OCI-LY7 (cell line): ENCODE measurements around the gene ARHGEF10L. TPM values are rescaled to one million over a fixed set of nuclear protein-coding genes. Genes with fewer than 3 reads are reported as not detected.

Source experiments
- BruUV-seq: library from RNA; stranded (reverse); fragments of 400-500 nt; replicated peaks from 2 replicates; lab custom pipeline; 2021; lab: Mats Ljungman, UMichigan
- CTCF ChIA-PET: fragments of 300-600 bp; sonication (Branson Sonifier 250); formaldehyde crosslinking; loops from one replicate; lab custom pipeline; 2022; ENCODE audit warnings: antibody characterized with exemption; ENCODE audit not compliant: unreplicated experiment; lab: Charles Lee
- POLR2A ChIA-PET: fragments of 300-600 bp; sonication (Branson Sonifier 250); formaldehyde crosslinking; loops from one replicate; lab custom pipeline; 2022; ENCODE audit warnings: antibody characterized with exemption; lab: Charles Lee
- DNase-seq: peaks from one replicate; pipeline ENCODE4 v3.0.0-alpha.2; 2015; ENCODE audit warnings: low spot score
- H2AFZ ChIP-seq: fragments of 200-600 bp; sonication (generic), shearing (Covaris generic); 2 replicates; pipeline ENCODE4 v1.6.1; 2014; ENCODE audit warnings: mild to moderate bottlenecking, antibody characterized with exemption, low read length, moderate library complexity
- H3K27ac ChIP-seq: fragments of 200-600 bp; sonication (generic); 2 replicates; pipeline ENCODE4 v1.5.1; 2014; ENCODE audit warnings: mixed run types, low read depth, mild to moderate bottlenecking, moderate library complexity, low read length, inconsistent platforms; ENCODE audit not compliant: poor library complexity, severe bottlenecking
- H3K36me3 ChIP-seq: fragments of 200-600 bp; sonication (generic); 2 replicates; pipeline ENCODE4 v1.6.1; 2014; ENCODE audit warnings: mild to moderate bottlenecking, antibody characterized with exemption, low read length, moderate library complexity, mixed read lengths; ENCODE audit not compliant: insufficient read depth
- H3K4me1 ChIP-seq: fragments of 200-600 bp; sonication (generic); 2 replicates; pipeline ENCODE4 v1.5.1; 2014; ENCODE audit warnings: mild to moderate bottlenecking, low read length; ENCODE audit not compliant: insufficient read depth, poor library complexity, severe bottlenecking
- H3K4me2 ChIP-seq: fragments of 200-600 bp; sonication (generic); 2 replicates; pipeline ENCODE4 v1.6.1; 2014; ENCODE audit warnings: mild to moderate bottlenecking, low read length
- H3K4me3 ChIP-seq: fragments of 200-600 bp; sonication (generic); 2 replicates; pipeline ENCODE4 v1.5.1; 2014; ENCODE audit warnings: mild to moderate bottlenecking, low read depth, low read length; ENCODE audit not compliant: poor library complexity, severe bottlenecking
- H3K79me2 ChIP-seq: fragments of 200-600 bp; sonication (generic); 2 replicates; pipeline ENCODE4 v1.6.1; 2016; ENCODE audit warnings: low read depth, mild to moderate bottlenecking, low read length, moderate library complexity, mixed read lengths; ENCODE audit not compliant: insufficient read depth
- H3K9me2 ChIP-seq: fragments of 200-600 bp; sonication (generic); 2 replicates; pipeline ENCODE4 v1.6.1; 2016; ENCODE audit warnings: mild to moderate bottlenecking, low read length, mixed read lengths; ENCODE audit not compliant: insufficient read depth
- H3K9me3 ChIP-seq: fragments of 200-600 bp; sonication (generic); 2 replicates; pipeline ENCODE4 v1.6.1; 2014; ENCODE audit warnings: mild to moderate bottlenecking, mixed run types, low read length, mixed read lengths
- H4K20me1 ChIP-seq: fragments of 200-600 bp; sonication (generic); 2 replicates; pipeline ENCODE4 v1.6.1; 2014; ENCODE audit warnings: mild to moderate bottlenecking, antibody characterized with exemption, low read length, moderate library complexity, mixed read lengths; ENCODE audit not compliant: insufficient read depth
- EZH2phosphoT487 ChIP-seq: fragments of 200-600 bp; sonication (generic); IDR thresholded peaks from 2 replicates; pipeline ENCODE4 v1.6.1; 2018; ENCODE audit warnings: low read depth, borderline replicate concordance, mild to moderate bottlenecking, mixed run types, antibody characterized with exemption, low read length, moderate library complexity, mixed read lengths
- intact Hi-C: fragments of 100-400 bp; cut with micrococcal nuclease; formaldehyde crosslinking; loops from one replicate; pipeline ENCODE4 v1.10.0; 2022; ENCODE audit not compliant: unreplicated experiment
- total RNA-seq, 2 experiments: library from RNA; depleted of rRNA in 1 of 2; stranded (reverse); fragments of >200 nt in 1 of 2; shearing (Covaris generic) in 1 of 2; gene quantifications; 2 replicates each; pipeline ENCODE4 v1.2.3, GENCODE V29; 2014 to 2022
- TF ChIP-seq, protein P1 (sequence below): fragments of 200-600 bp; sonication (generic); conservative IDR thresholded peaks from 2 replicates; pipeline ENCODE4 v1.5.1; 2014; ENCODE audit warnings: mild to moderate bottlenecking, antibody characterized with exemption, low read length, moderate library complexity, mixed read lengths

Gene ARHGEF10L
- total RNA-seq, 2 experiments from 2014 or later, result 2.4 TPM; not detected in 1

GRCh38 chr1:17673329-17674072 lies 134.0 kb downstream of the ARHGEF10L start:
- Histone ChIP-seq H3K4me2 (no peak overlapping the region), H3K79me2 (no peaks in the 10 kb centered on the region), H3K27ac (no peak overlapping the region), H3K36me3 (no peaks in the 10 kb centered on the region), H3K9me3 (no peaks in the 10 kb centered on the region), H2AFZ (no peak overlapping the region), H3K4me1 (peaks cover 28% of the 10 kb centered on the region), H3K9me2 (no peaks in the 10 kb centered on the region), H4K20me1 (no peaks in the 10 kb centered on the region), H3K4me3 (no peak overlapping the region)
- CTCF ChIA-PET, result interaction anchor here (1.3 kb wide), 1 partner anchor 12 kb away, joined by 3 read pairs; no protein-coding TSS in a partner anchor
- no peak for DNase-seq
- POLR2A ChIA-PET, result no interaction called here
- intact Hi-C loops, result no loop called here
- no TSS peak for BruUV-seq
- TF ChIP-seq, protein P1, sequence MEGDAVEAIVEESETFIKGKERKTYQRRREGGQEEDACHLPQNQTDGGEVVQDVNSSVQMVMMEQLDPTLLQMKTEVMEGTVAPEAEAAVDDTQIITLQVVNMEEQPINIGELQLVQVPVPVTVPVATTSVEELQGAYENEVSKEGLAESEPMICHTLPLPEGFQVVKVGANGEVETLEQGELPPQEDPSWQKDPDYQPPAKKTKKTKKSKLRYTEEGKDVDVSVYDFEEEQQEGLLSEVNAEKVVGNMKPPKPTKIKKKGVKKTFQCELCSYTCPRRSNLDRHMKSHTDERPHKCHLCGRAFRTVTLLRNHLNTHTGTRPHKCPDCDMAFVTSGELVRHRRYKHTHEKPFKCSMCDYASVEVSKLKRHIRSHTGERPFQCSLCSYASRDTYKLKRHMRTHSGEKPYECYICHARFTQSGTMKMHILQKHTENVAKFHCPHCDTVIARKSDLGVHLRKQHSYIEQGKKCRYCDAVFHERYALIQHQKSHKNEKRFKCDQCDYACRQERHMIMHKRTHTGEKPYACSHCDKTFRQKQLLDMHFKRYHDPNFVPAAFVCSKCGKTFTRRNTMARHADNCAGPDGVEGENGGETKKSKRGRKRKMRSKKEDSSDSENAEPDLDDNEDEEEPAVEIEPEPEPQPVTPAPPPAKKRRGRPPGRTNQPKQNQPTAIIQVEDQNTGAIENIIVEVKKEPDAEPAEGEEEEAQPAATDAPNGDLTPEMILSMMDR, result no peak
- no peak for TF ChIP-seq EZH2phosphoT487

- ChIA-PET POLR2A (no interaction called here), CTCF (interaction anchor here (1.3 kb wide), 1 partner anchor 14 kb away, joined by 3 read pairs; no protein-coding TSS in a partner anchor)
- no peaks in the 10 kb centered on the region for H4K20me1 ChIP-seq
- TF ChIP-seq, protein P1, result no peak
- TF ChIP-seq EZH2phosphoT487, result no peak
- DNase-seq, result no peak
- no peaks in the 10 kb centered on the region for H3K9me2 ChIP-seq
- no peak overlapping the region for H3K27ac ChIP-seq
- no peaks in the 10 kb centered on the region for H3K9me3 ChIP-seq
- H3K36me3 ChIP-seq, result no peaks in the 10 kb centered on the region
- no peak overlapping the region for H3K4me2 ChIP-seq
- H3K4me3 ChIP-seq, result no peak overlapping the region
- H2AFZ ChIP-seq, result no peak overlapping the region
- no peaks in the 10 kb centered on the region for H3K79me2 ChIP-seq
- no TSS peak for BruUV-seq
- peaks cover 28% of the 10 kb centered on the region for H3K4me1 ChIP-seq
- intact Hi-C loops, result no loop called here
These were observed 135.4 kb downstream of the ARHGEF10L start for GRCh38 chr1:17674726-17675500.
